HepG2 (cell line): Measurements from ENCODE around the gene NAGS. TPM values are rescaled to one million over a fixed set of nuclear protein-coding genes. Genes with fewer than 3 reads are reported as not detected.

Source experiments
- CHD4 ChIP-seq: fragments of 200-600 bp; sonication (generic); IDR thresholded peaks from 2 replicates; pipeline ENCODE4 v1.7.0; 2017; ENCODE audit warnings: mild to moderate bottlenecking, low read length, borderline replicate concordance
- HDAC1 ChIP-seq: sonication (generic); formaldehyde crosslinking; IDR thresholded peaks from 2 replicates; pipeline ENCODE4 v1.5.1; 2020; ENCODE audit warnings: mild to moderate bottlenecking, missing genetic modification reagents
- KMT2A ChIP-seq: sonication (generic); formaldehyde crosslinking; IDR thresholded peaks from 2 replicates; pipeline ENCODE4 v1.4.0; 2020; ENCODE audit warnings: missing genetic modification reagents
- MAZ ChIP-seq, 2 experiments: sonication (generic) in 1 of 2; formaldehyde crosslinking in 1 of 2; IDR thresholded peaks; 2 replicates each; pipeline versions ENCODE4 v1.5.0 to v1.6.1; 2012 to 2020; ENCODE audit warnings: low read depth in 2 of 2, mild to moderate bottlenecking in 2 of 2, borderline replicate concordance in 1 of 2, improper control_type of control experiment in 1 of 2, low read length in 1 of 2, missing genetic modification reagents in 1 of 2, moderate library complexity in 1 of 2
- NKX3-1 ChIP-seq: sonication (generic); formaldehyde crosslinking; IDR thresholded peaks from 2 replicates; pipeline ENCODE4 v1.5.0; 2020; ENCODE audit warnings: missing genetic modification reagents
- NONO ChIP-seq, 2 experiments: fragments of 450-650 bp in 1 of 2; sonication (generic) in 1 of 2; formaldehyde crosslinking in 1 of 2; IDR thresholded peaks in 1 of 2; conservative IDR thresholded peaks in 1 of 2; 2 replicates each; pipeline versions ENCODE4 v1.6.1 to v1.8.0; 2017 to 2022; ENCODE audit warnings: mild to moderate bottlenecking in 1 of 2, missing genetic modification reagents in 1 of 2, moderate library complexity in 1 of 2
- SNAI1 ChIP-seq: sonication (generic); formaldehyde crosslinking; IDR thresholded peaks from 2 replicates; pipeline ENCODE4 v1.5.0; 2020; ENCODE audit warnings: mild to moderate bottlenecking, missing genetic modification reagents, borderline replicate concordance
- TARDBP ChIP-seq: sonication (generic); formaldehyde crosslinking; IDR thresholded peaks from 2 replicates; pipeline ENCODE4 v1.8.0; 2022; ENCODE audit warnings: mild to moderate bottlenecking, missing genetic modification reagents
- TFE3 ChIP-seq: IDR thresholded peaks from 2 replicates; pipeline ENCODE4 v1.6.1; 2016
- ZNF230 ChIP-seq: sonication (generic); formaldehyde crosslinking; IDR thresholded peaks from 2 replicates; pipeline ENCODE4 v1.4.0; 2020; ENCODE audit warnings: mild to moderate bottlenecking, missing genetic modification reagents
- ZNF292 ChIP-seq: sonication (generic); formaldehyde crosslinking; IDR thresholded peaks from 2 replicates; pipeline ENCODE4 v1.8.1; 2022; ENCODE audit warnings: mild to moderate bottlenecking, low read depth, missing genetic modification reagents, borderline replicate concordance
- ZNF605 ChIP-seq: sonication (generic); formaldehyde crosslinking; IDR thresholded peaks from 2 replicates; pipeline ENCODE4 v1.8.0; 2022; ENCODE audit warnings: mild to moderate bottlenecking, missing genetic modification reagents
- ZNF629 ChIP-seq: sonication (generic); formaldehyde crosslinking; conservative IDR thresholded peaks from 2 replicates; pipeline ENCODE4 v1.5.0; 2020; ENCODE audit warnings: missing genetic modification reagents
- ZNF761 ChIP-seq: sonication (generic); formaldehyde crosslinking; conservative IDR thresholded peaks from 2 replicates; pipeline ENCODE4 v1.4.0; 2020; ENCODE audit warnings: mild to moderate bottlenecking, missing genetic modification reagents
- ZNF776 ChIP-seq: sonication (generic); formaldehyde crosslinking; IDR thresholded peaks from 2 replicates; pipeline ENCODE4 v1.4.0; 2020; ENCODE audit warnings: mild to moderate bottlenecking, missing genetic modification reagents
- ZNF780A ChIP-seq: sonication (generic); formaldehyde crosslinking; IDR thresholded peaks from 2 replicates; pipeline ENCODE4 v1.8.0; 2022; ENCODE audit warnings: mild to moderate bottlenecking, missing genetic modification reagents, moderate library complexity
- ZNF841 ChIP-seq: sonication (generic); formaldehyde crosslinking; IDR thresholded peaks from 2 replicates; pipeline ENCODE4 v1.8.1; 2023; ENCODE audit warnings: missing genetic modification reagents, borderline replicate concordance
- ZSCAN21 ChIP-seq: sonication (generic); formaldehyde crosslinking; IDR thresholded peaks from 2 replicates; pipeline ENCODE4 v1.8.0; 2022; ENCODE audit warnings: mild to moderate bottlenecking, missing genetic modification reagents, moderate library complexity, borderline replicate concordance
- polyA plus RNA-seq, 8 experiments: library from polyadenylated mRNA; depleted of rRNA in 3 of 8; stranded (reverse) in 7 of 8; unstranded in 1 of 8; fragments of >200 nt; fragmentation: Illumina TruSeq in 4 of 8; extraction: Trizol in 4 of 8; gene quantifications; 2 replicates each; pipeline versions ENCODE4 v1.2.1 to v1.2.3, GENCODE V29; 2011 to 2016; ENCODE audit warnings: low read depth in 4 of 8, missing spikeins in 1 of 8, mixed read lengths in 1 of 8; ENCODE audit not compliant: insufficient read depth in 1 of 8
- total RNA-seq, 5 experiments: library from RNA; depleted of rRNA; stranded (reverse); fragments of >200 nt; fragmentation: Illumina TruSeq; extraction: Trizol; gene quantifications; 2 replicates each; pipeline ENCODE4 v1.2.3, GENCODE V29; 2016; ENCODE audit warnings: low read depth in 1 of 5
- TF ChIP-seq, protein P1 (sequence below): sonication (generic); formaldehyde crosslinking; IDR thresholded peaks from 2 replicates; pipeline ENCODE4; 2020; ENCODE audit warnings: missing genetic modification reagents, mild to moderate bottlenecking, borderline replicate concordance
- TF ChIP-seq, protein P2 (sequence below): sonication (generic); formaldehyde crosslinking; IDR thresholded peaks from 2 replicates; pipeline ENCODE4 v1.8.0; 2022; ENCODE audit warnings: mild to moderate bottlenecking, missing genetic modification reagents, moderate library complexity
- TF ChIP-seq, protein P3 (sequence below): sonication (generic); formaldehyde crosslinking; IDR thresholded peaks from 2 replicates; pipeline ENCODE4 v1.4.0; 2020; ENCODE audit warnings: missing genetic modification reagents, borderline replicate concordance

NAGS gene
- total and polyA plus RNA-seq, 2 of the 13 experiments (the other 11 are each of a cell fraction or from before 2014, with no cell fraction given) = 4.3 to 5.1 TPM

GRCh38 chr17:44004761-44005526 lies 522 bp downstream of the NAGS start (continued):
- TF ChIP-seq ZNF292 (no peak), NKX3-1 (CRISPR knock-in tag) (no peak), ZNF605 (CRISPR knock-in tag) (peak; percentile 75; the same call in 1 of the 2 replicates), ZNF761 (peak; percentile 85), TARDBP (CRISPR knock-in tag) (peak; percentile 38; the same call in 1 of the 2 replicates), ZNF780A (CRISPR knock-in tag) (no peak; the same call in 1 of the 2 replicates), ZNF629 (CRISPR knock-in tag) (no peak), MAZ (IDR thresholded peaks at IDR 0.05; ENCODE audit: borderline replicate concordance, low read depth, low read length) (no peak), MAZ (CRISPR knock-in tag; IDR thresholded peaks at IDR 0.05; ENCODE audit: low read depth) (peak; percentile 77), TFE3 (CRISPR knock-in tag) (no peak), ZNF841 (CRISPR knock-in tag) (no peak), ZNF230 (CRISPR knock-in tag) (no peak), NONO (IDR thresholded peaks at IDR 0.05) (no peak), NONO (CRISPR knock-in tag; conservative IDR thresholded peaks at IDR 0.05) (peak; percentile 17; the same call in 1 of the 2 replicates), KMT2A (CRISPR knock-in tag) (peak; percentile 40; the same call in 1 of the 2 replicates), ZNF776 (CRISPR knock-in tag) (no peak; the same call in 1 of the 2 replicates), HDAC1 (CRISPR knock-in tag) (peak; percentile 59; the same call in 1 of the 2 replicates), ZSCAN21 (CRISPR knock-in tag) (peak; percentile 83), CHD4 (no peak), SNAI1 (CRISPR knock-in tag) (0 out of 2 replicates have a peak, but pooled peaks have one; percentile 18)
- TF ChIP-seq, protein P1, sequence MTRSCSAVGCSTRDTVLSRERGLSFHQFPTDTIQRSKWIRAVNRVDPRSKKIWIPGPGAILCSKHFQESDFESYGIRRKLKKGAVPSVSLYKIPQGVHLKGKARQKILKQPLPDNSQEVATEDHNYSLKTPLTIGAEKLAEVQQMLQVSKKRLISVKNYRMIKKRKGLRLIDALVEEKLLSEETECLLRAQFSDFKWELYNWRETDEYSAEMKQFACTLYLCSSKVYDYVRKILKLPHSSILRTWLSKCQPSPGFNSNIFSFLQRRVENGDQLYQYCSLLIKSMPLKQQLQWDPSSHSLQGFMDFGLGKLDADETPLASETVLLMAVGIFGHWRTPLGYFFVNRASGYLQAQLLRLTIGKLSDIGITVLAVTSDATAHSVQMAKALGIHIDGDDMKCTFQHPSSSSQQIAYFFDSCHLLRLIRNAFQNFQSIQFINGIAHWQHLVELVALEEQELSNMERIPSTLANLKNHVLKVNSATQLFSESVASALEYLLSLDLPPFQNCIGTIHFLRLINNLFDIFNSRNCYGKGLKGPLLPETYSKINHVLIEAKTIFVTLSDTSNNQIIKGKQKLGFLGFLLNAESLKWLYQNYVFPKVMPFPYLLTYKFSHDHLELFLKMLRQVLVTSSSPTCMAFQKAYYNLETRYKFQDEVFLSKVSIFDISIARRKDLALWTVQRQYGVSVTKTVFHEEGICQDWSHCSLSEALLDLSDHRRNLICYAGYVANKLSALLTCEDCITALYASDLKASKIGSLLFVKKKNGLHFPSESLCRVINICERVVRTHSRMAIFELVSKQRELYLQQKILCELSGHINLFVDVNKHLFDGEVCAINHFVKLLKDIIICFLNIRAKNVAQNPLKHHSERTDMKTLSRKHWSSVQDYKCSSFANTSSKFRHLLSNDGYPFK (CRISPR knock-in tag) = no peak
- TF ChIP-seq, protein P2, sequence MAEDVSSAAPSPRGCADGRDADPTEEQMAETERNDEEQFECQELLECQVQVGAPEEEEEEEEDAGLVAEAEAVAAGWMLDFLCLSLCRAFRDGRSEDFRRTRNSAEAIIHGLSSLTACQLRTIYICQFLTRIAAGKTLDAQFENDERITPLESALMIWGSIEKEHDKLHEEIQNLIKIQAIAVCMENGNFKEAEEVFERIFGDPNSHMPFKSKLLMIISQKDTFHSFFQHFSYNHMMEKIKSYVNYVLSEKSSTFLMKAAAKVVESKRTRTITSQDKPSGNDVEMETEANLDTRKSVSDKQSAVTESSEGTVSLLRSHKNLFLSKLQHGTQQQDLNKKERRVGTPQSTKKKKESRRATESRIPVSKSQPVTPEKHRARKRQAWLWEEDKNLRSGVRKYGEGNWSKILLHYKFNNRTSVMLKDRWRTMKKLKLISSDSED (CRISPR knock-in tag) = 0 out of 2 replicates have a peak, but pooled peaks have one; percentile 66
- TF ChIP-seq, protein P3, sequence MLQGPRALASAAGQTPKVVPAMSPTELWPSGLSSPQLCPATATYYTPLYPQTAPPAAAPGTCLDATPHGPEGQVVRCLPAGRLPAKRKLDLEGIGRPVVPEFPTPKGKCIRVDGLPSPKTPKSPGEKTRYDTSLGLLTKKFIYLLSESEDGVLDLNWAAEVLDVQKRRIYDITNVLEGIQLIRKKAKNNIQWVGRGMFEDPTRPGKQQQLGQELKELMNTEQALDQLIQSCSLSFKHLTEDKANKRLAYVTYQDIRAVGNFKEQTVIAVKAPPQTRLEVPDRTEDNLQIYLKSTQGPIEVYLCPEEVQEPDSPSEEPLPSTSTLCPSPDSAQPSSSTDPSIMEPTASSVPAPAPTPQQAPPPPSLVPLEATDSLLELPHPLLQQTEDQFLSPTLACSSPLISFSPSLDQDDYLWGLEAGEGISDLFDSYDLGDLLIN (CRISPR knock-in tag) = 0 out of 2 replicates have a peak, but pooled peaks have one; percentile 14
